HepG2 (cell line): ENCODE data around the gene ESPNL.

Experiments used
- CEBPB ChIP-seq: IDR thresholded peaks from 2 replicates; pipeline ENCODE4 v1.6.1; 2011; ENCODE audit warnings: low read depth, low read length, improper control_type of control experiment, borderline replicate concordance
- CTCF ChIP-seq: sonication (generic); formaldehyde crosslinking; IDR thresholded peaks from 2 replicates; pipeline ENCODE4 v1.5.0; 2020; ENCODE audit warnings: mild to moderate bottlenecking, missing genetic modification reagents, moderate library complexity
- HDAC2 ChIP-seq: sonication (generic); formaldehyde crosslinking; IDR thresholded peaks from 2 replicates; pipeline ENCODE4 v1.4.0; 2020; ENCODE audit warnings: missing genetic modification reagents
- HMG20B ChIP-seq: conservative IDR thresholded peaks from 2 replicates; pipeline ENCODE4 v1.6.1; 2016; ENCODE audit warnings: missing genetic modification reagents, missing compliant biosample characterization
- HNF1B ChIP-seq: sonication (generic); formaldehyde crosslinking; IDR thresholded peaks from 2 replicates; pipeline ENCODE4 v1.5.1; 2020; ENCODE audit warnings: mild to moderate bottlenecking, moderate library complexity, missing genetic modification reagents
- MAFG ChIP-seq: sonication (generic); formaldehyde crosslinking; IDR thresholded peaks from 2 replicates; pipeline ENCODE4 v1.5.1; 2020; ENCODE audit warnings: mild to moderate bottlenecking, missing genetic modification reagents
- ZKSCAN1 ChIP-seq: fragments of 150-350 bp; IDR thresholded peaks from 2 replicates; pipeline ENCODE4 v1.6.1; 2014; ENCODE audit warnings: low read length
- ZNF549 ChIP-seq: sonication (generic); formaldehyde crosslinking; IDR thresholded peaks from 2 replicates; pipeline ENCODE4 v1.5.0; 2020; ENCODE audit warnings: missing genetic modification reagents

- TF ChIP-seq MAFG (CRISPR knock-in tag) (no peak), ZKSCAN1 (no peak), HDAC2 (CRISPR knock-in tag) (no peak), ZNF549 (0 out of 2 replicates have a peak, but pooled peaks have one; percentile 56), CTCF (CRISPR knock-in tag) (no peak), CEBPB (no peak), HMG20B (CRISPR knock-in tag) (no peak), HNF1B (peak; percentile 54; the same call in 1 of the 2 replicates)
Observed at GRCh38 chr2:238108423-238109183, 8.5 kb downstream of the ESPNL start.
